ENCODE data around the gene DDX10. TPM values are rescaled to one million over a fixed set of nuclear protein-coding genes. Genes with fewer than 3 reads are reported as not detected.

Gene DDX10
- total RNA-seq, 1 donor from 2014 or later, result 38.5 TPM

- TF ChIP-seq, protein P1, sequence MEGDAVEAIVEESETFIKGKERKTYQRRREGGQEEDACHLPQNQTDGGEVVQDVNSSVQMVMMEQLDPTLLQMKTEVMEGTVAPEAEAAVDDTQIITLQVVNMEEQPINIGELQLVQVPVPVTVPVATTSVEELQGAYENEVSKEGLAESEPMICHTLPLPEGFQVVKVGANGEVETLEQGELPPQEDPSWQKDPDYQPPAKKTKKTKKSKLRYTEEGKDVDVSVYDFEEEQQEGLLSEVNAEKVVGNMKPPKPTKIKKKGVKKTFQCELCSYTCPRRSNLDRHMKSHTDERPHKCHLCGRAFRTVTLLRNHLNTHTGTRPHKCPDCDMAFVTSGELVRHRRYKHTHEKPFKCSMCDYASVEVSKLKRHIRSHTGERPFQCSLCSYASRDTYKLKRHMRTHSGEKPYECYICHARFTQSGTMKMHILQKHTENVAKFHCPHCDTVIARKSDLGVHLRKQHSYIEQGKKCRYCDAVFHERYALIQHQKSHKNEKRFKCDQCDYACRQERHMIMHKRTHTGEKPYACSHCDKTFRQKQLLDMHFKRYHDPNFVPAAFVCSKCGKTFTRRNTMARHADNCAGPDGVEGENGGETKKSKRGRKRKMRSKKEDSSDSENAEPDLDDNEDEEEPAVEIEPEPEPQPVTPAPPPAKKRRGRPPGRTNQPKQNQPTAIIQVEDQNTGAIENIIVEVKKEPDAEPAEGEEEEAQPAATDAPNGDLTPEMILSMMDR (IDR thresholded peaks at IDR 0.05; ENCODE audit: unreplicated experiment), result no peak
- peaks cover 13% of the 10 kb centered on the region for H3K4me1 Mint-ChIP-seq
- H3K27ac Mint-ChIP-seq, result no peak overlapping the region
- H3K27me3 Mint-ChIP-seq (ENCODE audit: low read depth), result no peaks in the 10 kb centered on the region
- H3K36me3 Mint-ChIP-seq, result peaks cover 2% of the 10 kb centered on the region
- H3K9me3 Mint-ChIP-seq, result no peaks in the 10 kb centered on the region
- H3K4me3 Mint-ChIP-seq, result no peak overlapping the region
- DNase-seq (ENCODE audit: low spot score in 2 of 2, unreplicated experiment in 2 of 2), result no peak
These were observed 239.6 kb downstream of the DDX10 start for GRCh38 chr11:108904480-108904879.

DNA sequence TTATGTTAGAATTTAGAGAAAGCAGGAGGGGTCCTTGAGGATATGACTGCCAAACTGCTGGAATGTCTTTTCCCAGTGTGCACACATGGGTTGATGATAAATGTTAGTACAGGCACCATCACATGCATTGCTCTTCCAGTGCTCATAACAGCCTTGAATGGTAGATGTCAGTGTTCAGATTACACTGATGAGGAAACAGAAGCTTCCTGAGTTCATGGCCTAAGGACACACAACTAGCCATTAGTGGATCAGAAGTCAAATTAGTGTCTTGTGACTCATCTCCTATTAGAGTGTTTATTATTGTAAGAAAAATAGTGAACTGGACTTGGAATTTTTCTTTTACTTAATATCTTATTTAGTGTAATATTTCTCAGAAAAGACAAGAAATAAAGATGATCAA is 241.5 kb downstream of the DDX10 start:
- no peaks in the 10 kb centered on the region for H3K9me3 Mint-ChIP-seq
- peaks cover 13% of the 10 kb centered on the region for H3K4me1 Mint-ChIP-seq
- TF ChIP-seq, protein P1 (IDR thresholded peaks at IDR 0.05; ENCODE audit: unreplicated experiment), result no peak
- no peak overlapping the region for H3K27ac Mint-ChIP-seq
- no peak for DNase-seq (ENCODE audit: low spot score in 2 of 2, unreplicated experiment in 2 of 2)
- no peaks in the 10 kb centered on the region for H3K27me3 Mint-ChIP-seq (ENCODE audit: low read depth)
- no peaks in the 10 kb centered on the region for H3K36me3 Mint-ChIP-seq
- H3K4me3 Mint-ChIP-seq, result no peak overlapping the region

GRCh38 chr11:108906826-108907225 is 242.0 kb downstream of the DDX10 start:
- no peak for DNase-seq (ENCODE audit: low spot score in 2 of 2, unreplicated experiment in 2 of 2)
- TF ChIP-seq, protein P1 (IDR thresholded peaks at IDR 0.05; ENCODE audit: unreplicated experiment), result no peak
- H3K36me3 Mint-ChIP-seq, result no peaks in the 10 kb centered on the region
- no peaks in the 10 kb centered on the region for H3K27me3 Mint-ChIP-seq (ENCODE audit: low read depth)
- H3K4me1 Mint-ChIP-seq, result peaks cover 12% of the 10 kb centered on the region
- no peak overlapping the region for H3K4me3 Mint-ChIP-seq
- no peak overlapping the region for H3K27ac Mint-ChIP-seq
- H3K9me3 Mint-ChIP-seq, result no peaks in the 10 kb centered on the region

- TF ChIP-seq, protein P1 (IDR thresholded peaks at IDR 0.05; ENCODE audit: unreplicated experiment), result no peak
- H3K9me3 Mint-ChIP-seq, result no peaks in the 10 kb centered on the region
- no peak overlapping the region for H3K27ac Mint-ChIP-seq
- H3K27me3 Mint-ChIP-seq (ENCODE audit: low read depth), result no peaks in the 10 kb centered on the region
- no peak overlapping the region for H3K4me3 Mint-ChIP-seq
- no peak for DNase-seq (ENCODE audit: low spot score in 2 of 2, unreplicated experiment in 2 of 2)
- no peaks in the 10 kb centered on the region for H3K36me3 Mint-ChIP-seq
- peaks cover 8% of the 10 kb centered on the region for H3K4me1 Mint-ChIP-seq
These were observed 244.2 kb downstream of the DDX10 start for GRCh38 chr11:108909041-108909440.

- Mint-ChIP-seq H3K4me1 (peaks cover 3% of the 10 kb centered on the region), H3K4me3 (no peak overlapping the region), H3K27me3 (ENCODE audit: low read depth) (no peaks in the 10 kb centered on the region), H3K9me3 (no peaks in the 10 kb centered on the region), H3K27ac (no peak overlapping the region), H3K36me3 (no peaks in the 10 kb centered on the region)
- TF ChIP-seq, protein P1 (IDR thresholded peaks at IDR 0.05; ENCODE audit: unreplicated experiment), result no peak
- no peak for DNase-seq (ENCODE audit: low spot score in 2 of 2, unreplicated experiment in 2 of 2)
These were observed 245.1 kb downstream of the DDX10 start for GRCh38 chr11:108909921-108910320.

GRCh38 chr11:108912581-108912980 is 247.7 kb downstream of the DDX10 start:
- no peaks in the 10 kb centered on the region for H3K27me3 Mint-ChIP-seq (ENCODE audit: low read depth)
- H3K27ac Mint-ChIP-seq, result no peak overlapping the region
- no peaks in the 10 kb centered on the region for H3K4me1 Mint-ChIP-seq
- TF ChIP-seq, protein P1 (IDR thresholded peaks at IDR 0.05; ENCODE audit: unreplicated experiment), result no peak
- H3K9me3 Mint-ChIP-seq, result no peaks in the 10 kb centered on the region
- H3K36me3 Mint-ChIP-seq, result no peaks in the 10 kb centered on the region
- DNase-seq (ENCODE audit: low spot score in 2 of 2, unreplicated experiment in 2 of 2), result no peak
- no peak overlapping the region for H3K4me3 Mint-ChIP-seq
